ENCODE data around the gene NAV2.
A peak's percentile ranks its signal among the peaks of the same experiment; 100 is the strongest.

Gene NAV2, protein sequence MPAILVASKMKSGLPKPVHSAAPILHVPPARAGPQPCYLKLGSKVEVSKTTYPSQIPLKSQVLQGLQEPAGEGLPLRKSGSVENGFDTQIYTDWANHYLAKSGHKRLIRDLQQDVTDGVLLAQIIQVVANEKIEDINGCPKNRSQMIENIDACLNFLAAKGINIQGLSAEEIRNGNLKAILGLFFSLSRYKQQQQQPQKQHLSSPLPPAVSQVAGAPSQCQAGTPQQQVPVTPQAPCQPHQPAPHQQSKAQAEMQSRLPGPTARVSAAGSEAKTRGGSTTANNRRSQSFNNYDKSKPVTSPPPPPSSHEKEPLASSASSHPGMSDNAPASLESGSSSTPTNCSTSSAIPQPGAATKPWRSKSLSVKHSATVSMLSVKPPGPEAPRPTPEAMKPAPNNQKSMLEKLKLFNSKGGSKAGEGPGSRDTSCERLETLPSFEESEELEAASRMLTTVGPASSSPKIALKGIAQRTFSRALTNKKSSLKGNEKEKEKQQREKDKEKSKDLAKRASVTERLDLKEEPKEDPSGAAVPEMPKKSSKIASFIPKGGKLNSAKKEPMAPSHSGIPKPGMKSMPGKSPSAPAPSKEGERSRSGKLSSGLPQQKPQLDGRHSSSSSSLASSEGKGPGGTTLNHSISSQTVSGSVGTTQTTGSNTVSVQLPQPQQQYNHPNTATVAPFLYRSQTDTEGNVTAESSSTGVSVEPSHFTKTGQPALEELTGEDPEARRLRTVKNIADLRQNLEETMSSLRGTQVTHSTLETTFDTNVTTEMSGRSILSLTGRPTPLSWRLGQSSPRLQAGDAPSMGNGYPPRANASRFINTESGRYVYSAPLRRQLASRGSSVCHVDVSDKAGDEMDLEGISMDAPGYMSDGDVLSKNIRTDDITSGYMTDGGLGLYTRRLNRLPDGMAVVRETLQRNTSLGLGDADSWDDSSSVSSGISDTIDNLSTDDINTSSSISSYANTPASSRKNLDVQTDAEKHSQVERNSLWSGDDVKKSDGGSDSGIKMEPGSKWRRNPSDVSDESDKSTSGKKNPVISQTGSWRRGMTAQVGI (N-terminal part only)

DNA sequence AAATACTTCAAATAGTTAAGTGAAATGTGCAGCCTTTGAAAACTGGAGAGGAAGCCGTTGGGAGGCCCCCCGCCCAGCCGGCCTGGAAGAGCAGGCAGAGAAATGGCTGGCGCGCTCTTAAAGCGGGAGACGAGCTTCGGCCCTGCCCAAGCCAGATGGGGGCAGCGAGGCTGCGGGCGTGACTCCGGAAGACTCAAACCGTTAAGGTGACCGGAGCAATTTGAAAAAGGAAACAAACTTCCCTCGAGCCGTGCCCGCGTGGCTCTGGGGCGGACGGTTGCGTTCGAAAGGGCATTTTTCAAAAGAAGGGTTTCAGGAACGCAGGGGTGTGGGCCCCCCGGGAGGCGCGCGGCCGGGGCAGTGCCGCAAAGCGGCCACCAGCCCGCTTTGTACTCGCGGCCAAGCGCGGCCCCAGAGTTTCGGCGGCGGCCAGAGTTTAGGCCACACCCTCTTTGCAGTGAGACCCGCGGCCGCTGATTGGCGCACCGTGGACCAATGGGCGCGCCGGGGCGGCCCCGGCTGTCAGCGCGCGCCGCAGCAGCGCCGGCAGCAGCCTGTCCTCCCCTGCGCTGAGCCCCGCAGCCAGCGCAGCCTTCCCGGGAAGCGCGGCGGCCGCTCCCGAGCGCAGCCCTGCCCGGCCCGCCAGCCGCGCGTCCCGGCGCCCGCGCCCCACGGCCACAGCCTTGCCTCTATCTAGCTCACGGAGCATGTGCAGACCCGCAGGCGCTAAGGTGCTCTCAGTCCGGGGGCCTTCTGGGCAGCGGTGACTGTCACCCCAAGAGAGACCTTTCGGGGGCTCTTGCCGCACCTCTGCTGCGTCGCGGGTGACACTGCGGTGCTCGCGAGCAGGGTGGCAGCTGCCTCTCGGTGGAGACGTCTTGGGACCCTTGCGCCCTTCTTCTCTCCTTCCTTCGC lies at the start of gene NAV2:
TSS of gene NAV2 (plus strand) at position 557 of the 915 bp plus-strand sequence. CDS start 859 bp downstream, outside the sequence.
- peak; percentile 54 for DNase-seq

DNA sequence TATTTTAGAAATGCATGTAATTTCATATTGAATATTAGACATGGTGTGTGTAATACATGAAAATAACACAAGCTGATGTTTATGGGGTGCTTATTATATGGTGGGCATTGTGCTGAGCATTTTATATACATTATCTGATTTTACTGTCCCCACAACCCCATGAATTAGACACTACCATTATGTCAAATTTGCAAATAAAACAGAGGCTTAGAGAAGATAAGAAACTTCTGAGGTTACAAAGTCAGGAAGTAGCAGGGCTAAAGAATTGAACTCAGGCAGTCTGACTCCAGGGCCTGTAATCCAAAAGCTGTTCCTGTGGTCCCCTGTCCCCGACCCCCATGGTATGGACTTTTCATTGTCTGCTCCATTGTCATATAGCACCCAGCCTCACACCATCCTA lies 49.4 kb upstream of the NAV2 start:
- DNase-seq: no peak

DNA sequence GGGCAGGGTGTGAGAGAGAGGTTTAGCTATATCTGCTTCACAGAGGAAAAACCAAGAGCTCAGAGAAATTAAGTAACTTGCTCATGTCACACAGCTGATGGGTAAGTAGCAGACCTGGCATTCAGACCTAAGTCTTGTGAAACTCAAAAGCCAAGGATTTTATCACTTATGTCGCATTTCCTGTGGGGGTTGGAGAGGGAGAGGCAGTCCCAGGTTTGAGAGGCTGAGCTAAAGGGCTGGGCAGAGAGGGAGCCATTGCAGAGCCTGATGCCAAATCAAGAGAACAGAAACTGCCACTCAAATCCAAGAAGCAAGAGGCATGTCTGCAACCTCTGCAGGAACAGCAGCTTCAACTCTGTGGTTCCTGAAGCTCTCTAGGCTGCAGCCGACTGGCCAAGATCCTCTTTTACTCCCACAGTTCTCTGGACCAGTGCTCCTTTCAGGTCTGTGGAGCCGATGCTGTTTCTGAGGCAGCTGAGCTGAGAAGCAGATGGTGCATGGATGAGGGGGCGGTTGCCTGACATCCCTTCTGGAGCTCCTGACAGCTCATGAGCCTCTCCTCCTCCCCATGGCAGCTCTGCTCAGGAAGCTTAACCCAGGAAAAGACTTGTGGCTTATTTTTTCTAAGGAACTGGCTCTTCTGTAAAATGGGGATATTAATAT lies 47.6 kb upstream of the NAV2 start:
- DNase-seq: no peak

DNA sequence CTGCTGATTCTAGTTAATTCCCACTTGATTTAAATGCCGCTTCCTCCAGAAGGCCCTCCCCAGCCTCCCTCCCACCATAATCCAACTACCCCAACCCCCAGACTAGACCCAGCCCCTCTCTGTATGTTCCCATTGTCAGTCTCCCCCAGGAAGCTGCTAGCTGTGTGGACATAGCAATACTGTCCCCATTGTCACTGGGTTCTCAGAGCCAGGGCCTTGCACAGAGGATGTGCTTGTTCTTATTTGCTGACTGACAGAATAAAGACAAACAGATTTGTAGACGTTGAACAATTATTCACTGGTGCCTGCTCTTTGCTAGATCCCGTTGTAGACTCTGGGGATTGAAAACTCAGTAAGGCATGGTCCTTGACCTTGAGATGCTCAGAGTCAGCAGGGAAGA lies 45.7 kb upstream of the NAV2 start:
- DNase-seq: no peak

DNA sequence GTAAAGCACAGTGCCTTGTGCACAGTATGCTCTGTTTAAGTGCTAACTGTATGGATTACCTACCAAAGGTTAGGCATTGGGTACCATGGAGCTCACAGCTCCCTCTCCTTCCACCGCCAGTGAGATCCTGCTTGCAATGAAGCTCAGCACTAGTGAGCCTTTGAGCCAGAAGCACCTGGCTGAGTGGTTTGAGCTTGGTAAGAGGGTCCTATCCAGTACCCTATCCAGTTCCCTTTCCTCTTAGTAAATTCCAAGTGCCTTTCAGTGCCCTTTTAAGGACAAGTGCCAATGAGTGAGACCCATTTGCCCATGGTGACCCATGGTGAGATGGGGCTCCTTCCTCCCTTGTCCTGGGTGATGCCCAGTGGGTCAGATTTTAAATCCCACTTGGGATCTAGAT lies 43.1 kb upstream of the NAV2 start:
- DNase-seq: no peak

DNA sequence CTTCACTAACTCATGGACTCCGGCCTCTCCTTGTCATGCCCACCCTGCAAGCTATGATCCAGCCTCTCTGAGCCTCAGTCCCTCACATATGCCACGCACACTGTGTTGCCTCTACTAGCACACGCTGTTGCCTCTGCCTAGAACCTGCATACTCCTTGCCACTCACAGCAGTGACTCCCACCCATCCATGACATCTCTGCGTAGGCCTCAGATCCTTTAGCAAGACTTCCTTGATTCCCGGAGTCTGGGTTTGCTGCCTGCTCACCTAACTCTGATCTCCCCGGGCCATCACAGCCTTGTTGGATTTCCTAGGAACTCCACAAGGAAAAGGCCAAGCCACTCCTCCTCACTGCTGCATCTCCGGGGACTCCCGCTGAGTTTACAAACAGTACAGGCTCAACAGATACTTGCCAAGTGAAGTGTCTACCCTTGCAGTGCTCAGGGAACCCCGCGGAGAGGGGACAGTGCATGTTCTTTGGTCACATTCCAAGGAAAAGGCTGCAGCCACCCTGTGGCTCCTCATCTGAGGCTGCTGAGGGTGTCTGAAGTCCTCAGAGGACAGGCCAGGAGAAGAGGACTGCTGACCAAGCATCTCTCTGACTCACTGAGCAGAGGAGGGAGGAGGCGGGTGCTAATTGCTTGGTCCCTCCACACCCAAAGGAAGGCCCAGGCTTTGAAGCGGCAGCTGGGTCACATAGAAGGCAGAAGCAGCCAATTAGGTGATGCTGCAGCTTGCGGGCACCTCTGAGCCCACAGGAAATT lies 42.4 kb upstream of the NAV2 start:
- DNase-seq: no peak

DNA sequence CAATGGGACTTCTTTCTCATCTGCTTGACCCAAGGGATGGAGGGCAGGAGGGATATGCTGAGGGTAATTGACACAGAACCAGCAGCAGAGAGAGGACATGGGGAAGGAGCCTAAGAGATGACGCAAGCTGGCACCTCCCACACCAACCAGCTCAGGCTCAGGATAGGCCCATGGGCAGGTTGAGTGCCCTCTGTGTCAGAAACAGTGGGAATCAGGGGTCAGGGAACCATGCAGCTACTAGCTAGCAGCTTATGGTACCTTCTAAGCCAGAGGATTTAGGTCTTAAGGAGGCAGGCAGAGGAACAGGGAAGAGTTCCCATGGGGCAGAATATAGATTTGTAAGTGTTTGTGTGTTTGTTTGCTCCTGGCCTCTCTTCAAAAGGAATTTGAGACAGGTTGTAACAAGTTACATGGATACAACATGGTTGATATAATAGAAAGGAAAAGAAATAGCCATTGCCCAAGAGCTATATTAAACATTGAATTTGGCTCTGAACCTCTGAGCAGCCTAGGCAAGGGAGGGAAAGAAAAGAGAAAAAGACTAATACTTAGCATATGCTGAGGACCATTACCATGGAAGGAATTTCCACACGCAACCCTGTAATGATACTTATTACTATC lies 39.9 kb upstream of the NAV2 start:
- DNase-seq: no peak

DNA sequence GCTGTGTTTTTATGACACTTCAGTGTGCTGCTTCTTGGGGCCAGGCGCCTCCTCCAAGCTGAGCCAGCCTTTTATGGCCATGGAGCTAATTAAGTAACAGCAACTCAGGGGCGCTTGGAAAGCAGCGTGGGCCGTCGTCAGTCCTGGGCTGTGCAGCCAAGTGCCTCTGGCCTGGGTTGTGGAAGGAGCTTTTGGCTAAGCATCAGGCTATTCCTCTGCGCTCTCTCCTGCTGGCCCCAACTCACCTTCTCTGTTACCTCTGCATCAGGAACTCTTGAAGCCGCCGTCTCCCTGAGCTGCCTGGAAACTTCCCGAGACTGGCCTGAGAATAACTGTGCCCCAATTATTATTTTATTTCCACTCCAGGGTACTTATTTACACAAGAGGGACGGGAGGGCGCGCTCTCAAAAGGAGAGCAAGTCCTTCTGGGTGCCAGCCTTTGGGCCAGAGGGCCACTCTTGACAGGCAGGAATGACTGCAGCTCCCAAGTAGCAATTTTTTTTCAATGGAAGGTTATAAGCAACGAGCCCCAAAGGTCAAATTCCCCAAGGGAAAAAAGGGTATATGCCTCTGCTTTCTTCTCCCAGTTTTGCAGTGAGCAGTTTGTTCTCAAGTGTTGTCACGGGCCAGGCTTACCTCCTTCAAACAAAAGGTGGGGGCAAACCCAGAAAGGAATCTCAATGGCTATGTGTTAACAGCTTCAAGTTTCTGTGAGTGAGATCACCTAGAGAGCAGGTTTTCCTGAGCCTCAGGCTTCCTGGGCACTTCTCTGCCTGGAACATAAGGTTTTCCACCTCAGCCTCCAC lies 38.5 kb upstream of the NAV2 start:
- DNase-seq: no peak

DNA sequence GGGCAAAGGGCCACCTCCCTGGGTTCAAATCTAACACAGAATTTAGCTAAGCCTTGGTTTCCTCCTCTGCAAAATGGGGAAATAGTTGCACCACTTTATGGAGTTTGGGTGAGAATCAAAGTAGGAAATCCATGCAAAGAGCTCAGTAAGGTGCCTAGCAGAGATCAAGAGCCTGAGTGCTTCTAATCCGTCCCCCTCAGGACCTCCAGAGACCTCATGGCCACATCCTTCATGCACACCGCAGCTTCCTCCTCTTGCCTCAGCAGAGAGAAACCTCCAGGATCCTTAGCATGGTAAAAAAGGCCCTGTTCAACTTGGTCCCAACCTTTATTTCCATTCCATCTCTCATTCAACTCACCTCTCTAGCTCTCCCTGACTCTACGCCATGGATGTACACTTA lies 37.8 kb upstream of the NAV2 start:
- DNase-seq: no peak

DNA sequence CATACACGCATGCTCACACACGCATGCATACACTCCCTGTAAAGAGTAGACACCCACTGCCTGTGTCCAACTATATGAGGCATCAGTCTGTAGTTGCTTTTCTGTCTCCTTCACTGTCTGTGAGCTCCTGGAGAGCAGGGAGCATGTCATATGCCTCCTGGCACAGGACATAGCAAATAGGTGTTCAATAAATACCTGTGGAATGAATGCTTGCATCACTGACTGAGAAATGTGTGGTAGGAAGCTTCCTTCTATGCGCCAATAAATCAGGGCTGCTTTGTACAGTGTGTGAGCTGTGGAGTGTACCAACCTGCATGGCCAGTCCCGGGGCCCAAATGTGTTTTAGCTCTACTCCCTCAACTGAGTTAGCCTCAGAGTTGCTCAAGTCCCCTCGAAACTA lies 37.2 kb upstream of the NAV2 start:
- no peak for DNase-seq

DNA sequence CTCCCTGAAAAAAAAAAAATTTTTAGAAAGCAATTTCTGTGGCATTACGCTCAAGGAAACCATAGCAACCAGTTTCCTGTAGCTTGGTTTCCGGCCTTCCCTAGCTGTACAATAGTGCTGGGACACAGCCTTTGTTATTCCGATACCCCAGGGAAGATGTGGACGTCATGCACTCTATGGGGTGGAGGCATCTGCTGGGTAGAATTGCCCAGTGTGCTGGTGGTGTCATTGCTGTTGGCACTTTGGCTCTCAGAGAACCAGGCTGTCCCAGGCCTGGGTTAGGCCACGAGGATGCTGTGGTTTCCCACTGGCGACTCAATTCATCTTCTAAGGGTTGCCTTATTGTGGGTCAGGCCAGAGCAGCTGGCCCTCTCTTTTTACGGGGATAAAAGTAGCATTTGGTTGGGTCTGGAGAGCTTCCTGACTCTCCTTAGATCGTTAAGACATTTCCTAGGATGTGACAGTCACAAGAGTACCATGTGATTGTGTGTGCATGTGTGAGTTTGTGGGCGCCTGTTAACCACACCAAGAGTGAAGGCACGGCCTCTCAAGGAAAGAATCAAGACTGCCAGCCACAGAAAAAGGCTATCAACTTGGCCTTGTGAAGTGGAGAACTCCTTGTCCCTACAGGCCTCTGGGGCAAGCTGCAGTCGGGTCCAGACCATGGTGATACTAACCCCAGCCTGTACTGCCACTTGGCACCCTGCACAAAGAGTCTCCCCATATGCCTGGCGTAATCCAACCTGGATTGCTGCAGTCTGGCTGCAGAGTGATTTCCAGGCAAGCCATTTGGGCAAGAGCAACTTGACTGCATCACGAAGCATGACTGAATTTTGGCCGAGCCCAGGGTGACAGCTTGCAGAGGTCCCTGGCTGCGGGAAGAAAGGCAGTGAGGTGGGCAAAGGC lies 35.9 kb upstream of the NAV2 start:
- DNase-seq: no peak

DNA sequence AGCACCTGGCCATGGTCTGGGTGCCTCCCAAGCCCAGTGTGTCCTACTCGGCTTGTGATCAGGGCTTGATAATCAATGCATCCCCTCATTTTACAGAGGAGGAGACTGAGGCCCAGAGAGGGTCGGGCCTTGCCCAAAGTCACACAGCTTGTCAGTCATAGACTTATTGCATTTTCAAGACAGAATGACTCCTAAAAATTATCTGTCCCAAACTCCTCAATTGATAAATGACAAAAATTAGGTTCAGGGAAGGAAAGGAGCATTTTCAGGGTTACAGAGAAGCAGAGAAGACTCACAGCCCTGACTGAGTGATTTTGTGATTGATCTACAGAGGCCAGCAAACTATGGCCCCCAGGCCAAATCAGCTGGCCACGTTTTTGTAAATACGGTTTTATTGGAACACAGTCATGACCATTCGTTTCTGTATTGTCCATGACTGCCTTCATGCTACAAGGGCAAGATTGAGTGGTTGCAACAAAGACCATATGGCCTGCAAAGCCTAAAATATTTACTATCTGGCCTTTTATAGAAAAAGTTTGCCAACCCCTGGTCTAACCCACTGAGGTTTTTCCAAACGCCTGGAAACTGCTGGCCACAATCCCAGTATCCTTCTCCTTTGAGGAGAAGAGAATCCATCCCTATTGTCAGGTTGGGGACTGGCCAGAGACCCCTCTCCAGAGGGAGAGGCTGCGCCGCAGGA lies 35.1 kb upstream of the NAV2 start:
- no peak for DNase-seq

DNA sequence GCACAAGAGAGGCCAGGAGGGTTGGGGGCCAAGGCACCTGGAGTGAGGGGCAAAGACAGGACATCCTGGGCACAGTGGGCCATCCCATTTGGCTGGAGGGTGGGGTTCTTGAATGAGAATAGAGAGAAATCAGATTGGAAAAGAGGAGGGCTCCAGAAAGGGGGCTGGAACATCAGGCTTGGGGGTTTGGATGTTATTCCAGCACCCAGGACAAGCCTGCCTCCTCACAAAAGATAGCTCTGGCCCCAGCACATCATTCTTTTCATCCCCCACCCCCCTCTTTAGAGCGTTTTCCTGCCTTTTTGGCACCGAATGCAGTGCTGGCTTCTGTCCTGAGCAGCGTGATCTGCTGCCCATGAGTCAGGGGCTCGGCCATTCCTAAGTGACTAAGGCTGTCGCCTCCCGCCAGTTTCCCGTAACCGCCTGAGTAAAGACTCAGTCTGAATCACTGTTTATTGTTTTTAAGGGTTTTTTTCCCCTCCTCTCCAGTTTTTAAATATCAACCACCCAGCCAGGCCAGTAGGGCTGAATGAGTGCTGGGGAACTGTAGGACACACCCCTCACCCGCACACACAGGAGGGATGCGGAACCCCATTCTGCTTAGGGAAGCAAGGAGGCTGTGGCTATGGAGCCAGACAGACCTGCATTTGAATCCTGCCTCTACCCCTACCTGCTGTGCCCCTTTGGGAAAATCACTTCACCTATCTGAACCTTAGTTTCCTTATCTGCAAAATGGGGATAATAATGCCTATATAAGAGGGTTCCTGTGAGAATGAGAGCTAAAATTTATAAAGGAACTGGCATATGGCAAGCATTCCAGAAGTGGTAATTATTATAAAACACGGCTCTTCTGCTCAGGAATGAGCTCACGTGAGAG lies 32.4 kb upstream of the NAV2 start:
- DNase-seq: no peak

DNA sequence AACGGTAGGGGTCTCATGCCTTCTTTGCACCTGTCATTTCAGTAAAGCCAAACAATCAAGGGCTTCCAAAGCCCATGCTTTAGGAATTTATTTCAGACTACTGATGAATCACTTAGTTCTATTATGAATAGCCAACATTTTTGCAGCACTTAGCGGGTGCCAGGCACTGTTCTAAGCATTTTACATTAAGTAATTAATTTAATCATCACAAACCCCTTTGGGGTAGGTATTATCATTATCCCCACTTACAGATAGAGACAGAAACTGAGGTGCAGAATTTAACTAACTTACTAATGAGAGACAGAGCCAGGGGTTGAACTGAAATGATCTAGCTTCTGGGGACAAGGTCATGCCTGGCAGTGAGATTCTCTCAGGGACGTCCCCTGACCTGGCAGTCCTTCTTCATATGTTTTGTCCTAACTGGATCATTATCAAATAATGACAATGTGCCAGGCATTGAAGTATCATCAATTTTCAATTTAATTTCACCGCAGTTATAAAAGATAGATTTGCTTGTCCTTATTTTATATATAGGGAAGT lies 31.7 kb upstream of the NAV2 start:
- DNase-seq: no peak

DNA sequence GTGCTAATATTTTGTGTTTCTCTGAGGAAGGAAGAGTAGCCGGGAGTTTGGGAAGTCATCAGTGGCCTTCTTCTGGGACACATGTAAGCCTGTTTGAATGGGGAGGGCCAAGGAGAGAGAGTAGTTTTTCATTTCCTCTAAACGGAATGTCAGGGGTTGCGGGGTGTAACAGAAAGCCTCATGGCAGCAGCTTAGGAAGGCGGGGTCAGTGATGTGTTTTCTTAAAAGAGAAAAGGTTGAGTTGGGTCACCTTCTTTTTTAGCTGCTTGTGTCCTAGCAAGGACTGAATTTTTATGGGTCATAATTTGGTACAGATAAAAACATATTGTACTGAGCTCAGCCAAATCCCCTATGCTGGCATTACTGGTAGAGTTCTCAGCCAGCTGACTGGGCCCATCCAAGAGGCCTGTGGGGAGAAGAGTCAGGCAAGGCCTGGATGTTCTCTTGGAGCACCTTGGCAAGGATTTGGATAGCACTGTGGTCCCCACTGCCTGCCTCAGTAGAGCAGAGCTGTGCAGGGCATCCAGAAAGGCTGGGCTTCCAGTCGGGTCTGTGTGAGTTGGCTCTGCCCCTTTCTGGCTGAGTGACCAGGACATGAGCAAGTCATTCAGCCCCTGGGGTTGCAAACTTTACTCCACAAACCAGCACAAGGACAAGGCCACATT lies 29.4 kb upstream of the NAV2 start:
- no peak for DNase-seq

DNA sequence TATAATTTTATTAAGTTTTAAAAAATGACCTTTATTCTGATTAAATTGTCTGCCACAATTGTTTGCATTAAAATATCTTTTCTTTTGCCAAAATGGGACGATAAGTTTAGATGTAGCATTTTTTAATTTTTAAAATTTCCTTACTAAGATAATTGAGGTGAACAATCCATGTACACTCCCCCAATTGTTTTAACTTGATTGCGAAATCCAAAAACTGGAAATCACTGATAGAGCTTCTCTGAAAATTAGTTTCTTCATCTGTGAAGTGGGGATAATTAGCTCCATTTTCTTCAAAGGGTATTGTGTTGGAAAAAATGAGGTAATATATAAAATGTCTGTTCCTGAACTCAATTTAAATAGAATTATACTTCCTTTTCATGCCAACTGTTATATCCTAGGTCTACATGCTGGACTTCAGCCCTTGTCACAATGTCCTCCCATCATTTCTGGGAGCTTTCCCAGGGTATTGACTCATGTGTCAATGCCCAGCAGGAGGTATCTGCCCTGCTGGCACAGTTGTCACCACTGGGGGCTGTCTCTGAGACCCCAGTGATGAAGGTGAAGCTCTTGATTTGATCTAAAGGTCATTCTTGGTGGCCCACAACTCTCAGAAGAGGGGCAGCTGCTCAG lies 28.7 kb upstream of the NAV2 start:
- DNase-seq: no peak
